ENCODE data around the gene SOAT1. TPM values are rescaled to one million over a fixed set of nuclear protein-coding genes. Genes with fewer than 3 reads are reported as not detected.

The SOAT1 gene
- total RNA-seq, 1 experiment from 2014 or later = 7.5 TPM

GRCh38 chr1:179329862-179330261 is 36.3 kb downstream of the SOAT1 start:
- H2AFZ ChIP-seq (ENCODE audit: low read length) = no peak overlapping the region
- H3K9me3 Mint-ChIP-seq = peaks cover 4 to 6% of the 10 kb centered on the region in 2 experiments; a peak in 3 of 5 replicates
- no CpG with 5 or more reads among the region's 2 CpGs for WGBS (ENCODE audit: extremely low coverage, insufficient read length, low lambda C conversion rate)
- H3T11ph ChIP-seq (ENCODE audit: low read length) = no peak overlapping the region
- H2BK120ac ChIP-seq (ENCODE audit: low read depth, low read length, poor library complexity, severe bottlenecking) = no peak overlapping the region
- no peaks in the 10 kb centered on the region for H3K79me2 ChIP-seq (ENCODE audit: insufficient read depth, low read length)
- H3K79me1 ChIP-seq (ENCODE audit: insufficient read depth, low read depth, low read length, poor library complexity, severe bottlenecking) = no peaks in the 10 kb centered on the region
- H3K9me3 ChIP-seq (ENCODE audit: control insufficient read depth, low read depth, low read length) = no peaks in the 10 kb centered on the region
- H3K27ac Mint-ChIP-seq = peak overlapping the region in 1 of 3 experiments; percentile 84; a peak in 1 of 7 replicates
- peaks cover 9 to 11% of the 10 kb centered on the region in 2 experiments for H3K4me1 Mint-ChIP-seq
- H3K4me3 Mint-ChIP-seq = no peak overlapping the region
- TF ChIP-seq CTCF (conservative IDR thresholded peaks at IDR 0.05) = no peak
- H3K36me3 Mint-ChIP-seq (ENCODE audit: insufficient read depth in 1 of 3, low read depth in 3 of 3) = peaks cover 0 to 8% (median 6%) of the 10 kb centered on the region in 3 experiments; a peak in 5 of 7 replicates
- no peaks in the 10 kb centered on the region for H3K23me2 ChIP-seq (ENCODE audit: insufficient read length, low read depth, low read length, poor library complexity, severe bottlenecking)
- no peak for DNase-seq
- no peak overlapping the region for H3K27ac ChIP-seq (ENCODE audit: insufficient read length, low read depth, low read length)
- H3K14ac ChIP-seq (ENCODE audit: insufficient read depth, low read length) = no peak overlapping the region
- no peak overlapping the region for H2AK5ac ChIP-seq (ENCODE audit: insufficient read length, low read length)
- no peak overlapping the region for H2BK20ac ChIP-seq (ENCODE audit: low read depth, low read length, poor library complexity, severe bottlenecking)
- H3K4me2 ChIP-seq (ENCODE audit: insufficient read depth, insufficient read length, low read length) = no peak overlapping the region
- H4K91ac ChIP-seq (ENCODE audit: insufficient read length, low read depth, low read length) = no peak overlapping the region
- no peak overlapping the region for H4K5ac ChIP-seq (ENCODE audit: insufficient read length, low read depth, low read length)
- H4K20me1 ChIP-seq (ENCODE audit: control insufficient read depth, insufficient read depth, insufficient read length) = no peaks in the 10 kb centered on the region
- H3K9ac ChIP-seq (ENCODE audit: extremely low read depth, insufficient read length, low read length) = no peak overlapping the region
- no peak overlapping the region for H3K56ac ChIP-seq (ENCODE audit: insufficient read length, low read depth, low read length)
- H2BK12ac ChIP-seq (ENCODE audit: insufficient read length, low read depth, low read length) = no peak overlapping the region
- no peaks in the 10 kb centered on the region for H3K27me3 ChIP-seq (ENCODE audit: insufficient read depth, low read length)
- no peak overlapping the region for H2BK5ac ChIP-seq (ENCODE audit: insufficient read length, low read length)
- no peaks in the 10 kb centered on the region for H3K27me3 Mint-ChIP-seq (ENCODE audit: low read depth)
- H3K18ac ChIP-seq (ENCODE audit: insufficient read length, low read depth, low read length) = no peak overlapping the region
- no peak overlapping the region for H3K23ac ChIP-seq (ENCODE audit: insufficient read length, low read depth, low read length)
- no peak overlapping the region for H2BK15ac ChIP-seq (ENCODE audit: low read depth, low read length)
- H3K4me1 ChIP-seq (ENCODE audit: insufficient read depth, low read length) = no peaks in the 10 kb centered on the region
- no peak overlapping the region for H4K8ac ChIP-seq (replicated peaks; ENCODE audit: insufficient read length, low read depth, low read length)
- no peak overlapping the region for H3K4ac ChIP-seq (ENCODE audit: low read depth, low read length)

Measured in H9 (cell line).